ENCODE results near the gene MESP2. TPM values are rescaled to one million over a fixed set of nuclear protein-coding genes. Genes with fewer than 3 reads are reported as not detected.
"Not testable (repeated sequence)": the region's sequence is repeated elsewhere in the genome, so short reads cannot be mapped to it uniquely, and the experiment has no call there.

Gene MESP2
- total and polyA plus RNA-seq, 2 donors from 2014 or later = 0.24 to 0.47 TPM

DNA sequence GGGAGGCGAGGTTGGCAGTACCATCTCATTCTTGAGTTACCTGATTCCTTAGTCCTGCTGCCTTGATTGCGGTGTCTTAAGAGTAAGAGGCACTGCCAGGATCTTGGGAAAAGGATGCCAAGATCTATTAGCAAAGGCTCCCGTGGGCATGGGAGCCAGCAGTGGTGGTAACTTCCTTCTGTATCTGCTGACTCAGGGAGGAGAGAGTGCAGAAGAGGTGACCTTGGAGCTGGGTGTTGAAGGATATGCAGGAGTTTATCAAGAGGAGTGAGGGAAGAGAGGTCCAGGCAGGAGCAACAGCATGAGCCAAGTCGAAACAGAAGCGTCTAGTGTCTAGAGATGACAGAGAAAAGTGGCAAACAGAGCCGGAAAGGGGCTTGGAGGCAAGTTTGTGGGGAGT, 4.5 kb downstream of the MESP2 start:
- Histone ChIP-seq H3K27ac (ENCODE audit: low read depth in 2 of 2, low read length in 2 of 2) (no peak overlapping the region), H3K36me3 (ENCODE audit: control insufficient read depth in 2 of 3, insufficient read depth in 3 of 3, low read length in 3 of 3) (peaks cover 0 to 4% (median 0%) of the 10 kb centered on the region in 3 donors), H3K4me3 (ENCODE audit: low read length in 3 of 3) (no peak overlapping the region), H3K27me3 (ENCODE audit: control insufficient read depth, insufficient read depth, low read length) (no peaks in the 10 kb centered on the region), H3K9me3 (ENCODE audit: control insufficient read depth in 2 of 3, insufficient read depth in 1 of 3, low read length in 3 of 3) (no peaks in the 10 kb centered on the region), H3K4me1 (ENCODE audit: control insufficient read depth in 2 of 3, insufficient read depth in 2 of 3, low read depth in 1 of 3, low read length in 3 of 3) (peaks cover 0 to 5% (median 0%) of the 10 kb centered on the region in 3 donors), H3K9ac (ENCODE audit: low read length in 3 of 3) (no peak overlapping the region)
- FAIRE-seq (no peak), DNase-seq (no peak)
- TF ChIP-seq, protein P1, sequence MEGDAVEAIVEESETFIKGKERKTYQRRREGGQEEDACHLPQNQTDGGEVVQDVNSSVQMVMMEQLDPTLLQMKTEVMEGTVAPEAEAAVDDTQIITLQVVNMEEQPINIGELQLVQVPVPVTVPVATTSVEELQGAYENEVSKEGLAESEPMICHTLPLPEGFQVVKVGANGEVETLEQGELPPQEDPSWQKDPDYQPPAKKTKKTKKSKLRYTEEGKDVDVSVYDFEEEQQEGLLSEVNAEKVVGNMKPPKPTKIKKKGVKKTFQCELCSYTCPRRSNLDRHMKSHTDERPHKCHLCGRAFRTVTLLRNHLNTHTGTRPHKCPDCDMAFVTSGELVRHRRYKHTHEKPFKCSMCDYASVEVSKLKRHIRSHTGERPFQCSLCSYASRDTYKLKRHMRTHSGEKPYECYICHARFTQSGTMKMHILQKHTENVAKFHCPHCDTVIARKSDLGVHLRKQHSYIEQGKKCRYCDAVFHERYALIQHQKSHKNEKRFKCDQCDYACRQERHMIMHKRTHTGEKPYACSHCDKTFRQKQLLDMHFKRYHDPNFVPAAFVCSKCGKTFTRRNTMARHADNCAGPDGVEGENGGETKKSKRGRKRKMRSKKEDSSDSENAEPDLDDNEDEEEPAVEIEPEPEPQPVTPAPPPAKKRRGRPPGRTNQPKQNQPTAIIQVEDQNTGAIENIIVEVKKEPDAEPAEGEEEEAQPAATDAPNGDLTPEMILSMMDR (IDR thresholded peaks at IDR 0.05; ENCODE audit: borderline replicate concordance, extremely low read depth, insufficient read depth) = no peak
- intact Hi-C loops (cut with DNase I) = no loop called here

DNA sequence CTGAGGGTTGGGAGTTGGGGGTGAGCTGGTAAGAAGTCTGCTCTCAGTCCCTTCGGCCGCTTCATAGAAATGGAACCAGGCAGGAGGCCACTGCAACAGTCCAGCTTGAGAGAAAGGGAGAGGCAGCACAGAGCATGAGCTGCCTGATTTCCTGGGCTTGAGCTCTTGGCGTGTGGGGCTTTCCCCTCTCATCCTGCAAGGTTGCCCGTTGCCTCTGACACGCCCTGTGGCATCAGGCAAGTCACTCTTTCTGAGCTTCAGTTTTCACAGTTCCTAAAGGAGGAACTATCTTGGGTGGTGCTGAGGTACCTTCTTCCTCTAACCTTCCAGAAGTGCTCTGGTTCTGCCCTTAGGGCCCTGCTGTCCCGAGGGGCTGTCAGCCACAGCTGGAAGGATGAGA, 4.9 kb downstream of the MESP2 start:
- Histone ChIP-seq H3K27me3 (ENCODE audit: control insufficient read depth, insufficient read depth, low read length) (no peaks in the 10 kb centered on the region), H3K36me3 (ENCODE audit: control insufficient read depth in 2 of 3, insufficient read depth in 3 of 3, low read length in 3 of 3) (peaks cover 0 to 4% (median 0%) of the 10 kb centered on the region in 3 donors), H3K4me3 (ENCODE audit: low read length in 3 of 3) (no peak overlapping the region), H3K9ac (ENCODE audit: low read length in 3 of 3) (no peak overlapping the region), H3K9me3 (ENCODE audit: control insufficient read depth in 2 of 3, insufficient read depth in 1 of 3, low read length in 3 of 3) (no peaks in the 10 kb centered on the region), H3K4me1 (ENCODE audit: control insufficient read depth in 2 of 3, insufficient read depth in 2 of 3, low read depth in 1 of 3, low read length in 3 of 3) (peaks cover 0 to 3% (median 0%) of the 10 kb centered on the region in 3 donors), H3K27ac (ENCODE audit: low read depth in 2 of 2, low read length in 2 of 2) (no peak overlapping the region)
- FAIRE-seq = no peak
- peak in 1 of 5 donors; percentile 23 for DNase-seq
- intact Hi-C loops (cut with DNase I) = no loop called here
- TF ChIP-seq, protein P1 (IDR thresholded peaks at IDR 0.05; ENCODE audit: borderline replicate concordance, extremely low read depth, insufficient read depth) = no peak

DNA sequence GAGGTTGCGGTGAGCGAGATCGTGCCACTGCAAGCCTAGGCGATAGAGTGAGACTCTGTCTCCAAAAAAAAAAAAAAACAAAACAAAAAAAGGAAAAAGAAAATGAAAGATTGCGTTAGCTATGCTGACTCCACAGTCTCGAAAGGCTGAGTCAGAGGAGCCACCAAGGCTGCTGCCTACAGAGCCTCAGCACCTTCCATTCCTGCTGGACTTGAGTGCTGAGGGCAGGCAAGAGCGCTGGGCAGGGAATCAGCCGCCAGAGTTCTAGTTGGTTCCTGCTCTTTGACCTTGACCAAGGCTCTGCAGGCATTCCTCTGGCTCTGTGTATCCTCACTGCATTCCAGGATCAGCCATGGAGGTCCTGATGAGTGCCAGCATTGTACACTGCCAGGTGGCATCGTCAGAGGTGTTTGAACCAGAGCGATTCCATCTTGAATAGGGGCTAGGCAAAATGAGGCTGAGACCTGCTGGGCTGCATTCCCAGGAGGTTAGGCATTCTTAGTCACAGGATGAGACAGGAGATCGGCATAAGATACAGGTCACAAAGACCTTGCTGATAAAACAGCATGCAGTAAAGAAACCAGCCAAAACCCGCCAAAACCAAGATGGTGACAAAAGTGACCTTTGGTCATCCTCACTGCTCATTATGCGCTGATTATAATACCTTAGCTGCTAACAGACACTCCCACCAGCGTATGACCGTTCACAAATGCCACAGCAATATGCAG, 5.9 kb downstream of the MESP2 start:
- H3K27ac ChIP-seq (ENCODE audit: low read depth in 2 of 2, low read length in 2 of 2) = no peak overlapping the region
- no peaks in the 10 kb centered on the region for H3K4me1 ChIP-seq (ENCODE audit: control insufficient read depth in 2 of 3, insufficient read depth in 2 of 3, low read depth in 1 of 3, low read length in 3 of 3)
- FAIRE-seq = no peak
- peak in 2 of 5 donors; percentile 22 to 26 for DNase-seq
- H3K9ac ChIP-seq (ENCODE audit: low read length in 3 of 3) = no peak overlapping the region
- TF ChIP-seq, protein P1 (IDR thresholded peaks at IDR 0.05; ENCODE audit: borderline replicate concordance, extremely low read depth, insufficient read depth) = no peak
- H3K9me3 ChIP-seq (ENCODE audit: control insufficient read depth in 2 of 3, insufficient read depth in 1 of 3, low read length in 3 of 3) = no peaks in the 10 kb centered on the region
- no peak overlapping the region for H3K4me3 ChIP-seq (ENCODE audit: low read length in 3 of 3)
- peaks cover 0 to 4% (median 0%) of the 10 kb centered on the region in 3 donors for H3K36me3 ChIP-seq (ENCODE audit: control insufficient read depth in 2 of 3, insufficient read depth in 3 of 3, low read length in 3 of 3)
- intact Hi-C loops (cut with DNase I) = no loop called here
- no peaks in the 10 kb centered on the region for H3K27me3 ChIP-seq (ENCODE audit: control insufficient read depth, insufficient read depth, low read length)

DNA sequence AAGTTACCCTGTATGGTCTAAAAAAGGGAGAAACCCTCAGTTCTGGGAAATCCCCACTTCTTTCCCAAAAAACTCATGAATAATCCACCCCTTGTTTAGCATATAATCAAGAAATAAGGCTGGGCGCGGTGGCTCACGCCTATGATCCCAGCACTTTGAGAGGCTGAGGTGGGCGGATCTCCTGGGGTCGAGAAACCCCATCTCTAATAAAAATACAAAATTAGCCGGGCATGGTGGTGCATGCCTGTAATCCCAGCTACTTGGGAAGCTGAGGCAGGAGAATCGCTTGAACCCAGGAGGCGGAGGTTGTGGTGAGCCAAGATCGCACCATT, 6.5 kb downstream of the MESP2 start:
- H3K4me3 ChIP-seq (ENCODE audit: low read length in 3 of 3); FAIRE-seq; H3K9ac ChIP-seq (ENCODE audit: low read length in 3 of 3); H3K27me3 ChIP-seq (ENCODE audit: control insufficient read depth, insufficient read depth, low read length); intact Hi-C loops (cut with DNase I); H3K4me1 ChIP-seq (ENCODE audit: control insufficient read depth in 2 of 3, insufficient read depth in 2 of 3, low read depth in 1 of 3, low read length in 3 of 3); H3K36me3 ChIP-seq (ENCODE audit: control insufficient read depth in 2 of 3, insufficient read depth in 3 of 3, low read length in 3 of 3); H3K9me3 ChIP-seq (ENCODE audit: control insufficient read depth in 2 of 3, insufficient read depth in 1 of 3, low read length in 3 of 3); H3K27ac ChIP-seq (ENCODE audit: low read depth in 2 of 2, low read length in 2 of 2): not testable (repeated sequence)
- DNase-seq = peak in 2 of 5 donors; percentile 19 to 21
